Left lung (tissue), 10 donors: ENCODE measurements around the gene RHAG. TPM values are rescaled to one million over a fixed set of nuclear protein-coding genes. Genes with fewer than 3 reads are reported as not detected.
"Not testable (repeated sequence)": the region's sequence is repeated elsewhere in the genome, so short reads cannot be mapped to it uniquely, and the experiment has no call there.

Experiments
- ATAC-seq: fragments of 200-7000 bp; cut with Tn5 transposase; one replicate; pipeline ENCODE4 v1.9.1; 2020; ENCODE audit warnings: moderate library complexity
- DNase-seq, 4 donors: peaks; one replicate each; pipeline ENCODE4 v3.0.0-alpha.2; 2013 to 2020
- H3K27ac ChIP-seq, 2 donors: fragments of 200-600 bp; sonication (generic) in 1 of 2; one replicate each; pipeline versions ENCODE4 v1.5.0 to v1.8.0; 2020 to 2021
- H3K27me3 ChIP-seq, 2 donors: fragments of 200-600 bp; sonication (generic) in 1 of 2; one replicate each; pipeline versions ENCODE4 v1.5.0 to v1.8.0; 2020 to 2021
- H3K36me3 ChIP-seq, 2 donors: fragments of 200-600 bp; sonication (generic) in 1 of 2; one replicate each; pipeline versions ENCODE4 v1.5.0 to v1.8.0; 2020 to 2021
- H3K4me1 ChIP-seq, 2 donors: fragments of 200-600 bp; one replicate each; pipeline ENCODE4 v1.8.0; 2021
- H3K4me3 ChIP-seq, 2 donors: fragments of 200-600 bp; sonication (generic) in 1 of 2; one replicate each; pipeline versions ENCODE4 v1.5.0 to v1.8.0; 2020 to 2021; ENCODE audit warnings: mild to moderate bottlenecking in 1 of 2
- H3K9me3 ChIP-seq, 2 donors: fragments of 200-600 bp; sonication (generic) in 1 of 2; one replicate each; pipeline versions ENCODE4 v1.5.0 to v1.8.0; 2020 to 2021
- CTCF ChIP-seq, 2 donors: fragments of 200-600 bp; sonication (generic) in 1 of 2; IDR thresholded peaks; one replicate each; pipeline versions ENCODE4 v1.5.0 to v1.8.0; 2021; ENCODE audit warnings: antibody characterized with exemption in 2 of 2
- intact Hi-C, 2 donors: fragments of 100-400 bp; cut with DNase I; formaldehyde crosslinking; loops; one replicate each; pipeline versions ENCODE4 v1.11.2 to v1.14.2; 2022
- polyA plus RNA-seq, 6 donors: library from polyadenylated mRNA; unstranded; fragments of 120-200 nt; gene quantifications; one replicate each; pipeline ENCODE4 v1.2.1, GENCODE V29; 2013; ENCODE audit not compliant: insufficient read length in 6 of 6
- total RNA-seq, 2 donors: library from RNA; stranded (reverse); fragmentation: NEBNext Ultra II Directional; extraction: Animal tissue kit (Norgen Biotek cat#: 25700); gene quantifications; one replicate each; pipeline ENCODE4 v1.2.1, GENCODE V29; 2021
- donor health status: DM: no; HTN: yes; CAD: no.
- donor health status: DM: no; HTN: no; CAD: no.

Gene RHAG
- total and polyA plus RNA-seq, 8 donors = 1.4 to 2.2 (median 1.9) TPM; not detected in 2

- no peak for TF ChIP-seq CTCF (IDR thresholded peaks at IDR 0.05)
- no peak for DNase-seq
- H3K27ac ChIP-seq = no peak overlapping the region
- no peaks in the 10 kb centered on the region for H3K9me3 ChIP-seq
- no peaks in the 10 kb centered on the region for H3K4me1 ChIP-seq
- intact Hi-C loops = no loop called here
- H3K27me3 ChIP-seq = no peaks in the 10 kb centered on the region
- H3K4me3 ChIP-seq = no peak overlapping the region
- no peak for ATAC-seq
- H3K36me3 ChIP-seq = no peaks in the 10 kb centered on the region
These were observed 2.4 kb downstream of the RHAG start for GRCh38 chr6:49634092-49634835.

GRCh38 chr6:49633541-49633940, 3.1 kb downstream of the RHAG start:
- Histone ChIP-seq H3K4me3 (no peak overlapping the region), H3K36me3 (no peaks in the 10 kb centered on the region), H3K9me3 (no peaks in the 10 kb centered on the region), H3K27ac (no peak overlapping the region), H3K27me3 (no peaks in the 10 kb centered on the region), H3K4me1 (no peaks in the 10 kb centered on the region)
- no peak for TF ChIP-seq CTCF (IDR thresholded peaks at IDR 0.05)
- no peak for DNase-seq
- intact Hi-C loops = no loop called here
- ATAC-seq = no peak

GRCh38 chr6:49632727-49633126, 3.9 kb downstream of the RHAG start:
- H3K36me3 ChIP-seq = no peaks in the 10 kb centered on the region
- no peaks in the 10 kb centered on the region for H3K9me3 ChIP-seq
- no peak overlapping the region for H3K27ac ChIP-seq
- intact Hi-C loops = no loop called here
- ATAC-seq (no peak), DNase-seq (no peak)
- H3K4me1 ChIP-seq = no peaks in the 10 kb centered on the region
- no peak overlapping the region for H3K4me3 ChIP-seq
- H3K27me3 ChIP-seq = no peaks in the 10 kb centered on the region
- no peak for TF ChIP-seq CTCF (IDR thresholded peaks at IDR 0.05)

GRCh38 chr6:49629485-49630088, 7.1 kb downstream of the RHAG start:
- intact Hi-C loops = loop anchor here in 1 of 2 donors (10.0 kb wide), 1 partner anchor 215 kb away; no protein-coding TSS in a partner anchor
- H3K9me3 ChIP-seq, DNase-seq, H3K4me3 ChIP-seq, H3K36me3 ChIP-seq, H3K27me3 ChIP-seq, ATAC-seq, H3K4me1 ChIP-seq, H3K27ac ChIP-seq: not testable (repeated sequence)

- H3K4me1 ChIP-seq = no peaks in the 10 kb centered on the region
- H3K27ac ChIP-seq = no peak overlapping the region
- ATAC-seq = no peak
- no peaks in the 10 kb centered on the region for H3K36me3 ChIP-seq
- no peak for TF ChIP-seq CTCF (IDR thresholded peaks at IDR 0.05)
- intact Hi-C loops = loop anchor here in 1 of 2 donors (10.0 kb wide), 1 partner anchor 218 kb away; no protein-coding TSS in a partner anchor
- H3K27me3 ChIP-seq = no peaks in the 10 kb centered on the region
- H3K4me3 ChIP-seq = no peak overlapping the region
- no peaks in the 10 kb centered on the region for H3K9me3 ChIP-seq
- no peak for DNase-seq
These were observed 9.8 kb downstream of the RHAG start for GRCh38 chr6:49626811-49627210.
